Smooth muscle cell (in vitro differentiated cells): ENCODE results near the gene BTBD6. TPM values are rescaled to one million over a fixed set of nuclear protein-coding genes. Genes with fewer than 3 reads are reported as not detected.

Experiments used
- DNase-seq: peaks from one replicate; lab custom pipeline; 2025; ENCODE audit not compliant: unreplicated experiment; lab: John Stamatoyannopoulos, UW
- H2AFZ ChIP-seq: fragments of 200-600 bp; sonication (generic); 2 replicates; pipeline ENCODE4 v1.6.0; 2016; ENCODE audit warnings: antibody characterized with exemption, low read depth, mild to moderate bottlenecking
- H3F3A ChIP-seq: fragments of 200-600 bp; sonication (generic); 2 replicates; pipeline ENCODE4 v1.6.0; 2017; ENCODE audit warnings: antibody characterized with exemption, low read depth
- H3K27ac ChIP-seq: fragments of 200-600 bp; sonication (generic); 2 replicates; pipeline ENCODE4 v1.5.1; 2016; ENCODE audit warnings: low read depth, mild to moderate bottlenecking
- H3K27me3 ChIP-seq: fragments of 200-600 bp; sonication (generic); 2 replicates; pipeline ENCODE4 v1.6.1; 2016; ENCODE audit warnings: low read depth, mild to moderate bottlenecking
- H3K36me3 ChIP-seq: fragments of 200-600 bp; sonication (generic); 2 replicates; pipeline ENCODE4 v1.5.1; 2016; ENCODE audit warnings: low read depth
- H3K4me1 ChIP-seq: fragments of 200-600 bp; sonication (generic); 2 replicates; pipeline ENCODE4 v1.5.1; 2016; ENCODE audit warnings: low read depth
- H3K4me2 ChIP-seq: fragments of 200-600 bp; sonication (generic); 2 replicates; pipeline ENCODE4 v1.6.0; 2016; ENCODE audit warnings: mild to moderate bottlenecking
- H3K4me3 ChIP-seq: fragments of 200-600 bp; sonication (generic); 2 replicates; pipeline ENCODE4 v1.5.1; 2016; ENCODE audit warnings: mild to moderate bottlenecking
- H3K79me2 ChIP-seq: fragments of 200-600 bp; sonication (generic); 2 replicates; pipeline ENCODE4 v1.6.0; 2016; ENCODE audit warnings: low read depth, mild to moderate bottlenecking
- H3K9ac ChIP-seq: fragments of 200-600 bp; sonication (generic); 2 replicates; pipeline ENCODE4 v1.6.0; 2016; ENCODE audit warnings: low read depth
- H3K9me3 ChIP-seq: fragments of 200-600 bp; sonication (generic); replicated peaks from 2 replicates; pipeline ENCODE4 v1.5.1; 2016; ENCODE audit warnings: low read depth
- H4K20me1 ChIP-seq: fragments of 200-600 bp; sonication (generic); 2 replicates; pipeline ENCODE4 v1.6.0; 2016; ENCODE audit warnings: low read depth
- CTCF ChIP-seq: fragments of 200-600 bp; sonication (generic); IDR thresholded peaks from 2 replicates; pipeline ENCODE4 v1.5.1; 2017; ENCODE audit warnings: borderline replicate concordance, mild to moderate bottlenecking, antibody characterized with exemption; ENCODE audit not compliant: insufficient read depth, poor library complexity, severe bottlenecking
- WGBS: methylation state at CpG from one replicate; pipeline ENCODE4 v1.1.7; 2016; ENCODE audit warnings: low lambda C conversion rate; 5-methylcytosine and 5-hydroxymethylcytosine counted together
- polyA plus RNA-seq: library from polyadenylated mRNA; unstranded; fragments of >200 nt; fragmentation: Nextera tagmentation; extraction: Ambion mirVana; gene quantifications from 2 replicates; pipeline ENCODE4 v1.2.1, GENCODE V29; 2016
- total RNA-seq: library from RNA; depleted of rRNA; stranded (reverse); fragments of >200 nt; gene quantifications from 2 replicates; pipeline ENCODE4 v1.2.3, GENCODE V29; 2014

Gene BTBD6
- total and polyA plus RNA-seq, 2 experiments from 2014 or later = 27.0 to 40.3 TPM

- no peaks in the 10 kb centered on the region for H3K4me1 ChIP-seq
- H4K20me1 ChIP-seq = peaks cover 20% of the 10 kb centered on the region
- H3K4me3 ChIP-seq = no peak overlapping the region
- no peaks in the 10 kb centered on the region for H3K36me3 ChIP-seq
- H3K9me3 ChIP-seq = no peaks in the 10 kb centered on the region
- H2AFZ ChIP-seq = no peak overlapping the region
- H3K9ac ChIP-seq = no peak overlapping the region
- H3K27me3 ChIP-seq = no peaks in the 10 kb centered on the region
- H3K79me2 ChIP-seq = no peaks in the 10 kb centered on the region
- H3F3A ChIP-seq = no peaks in the 10 kb centered on the region
- H3K4me2 ChIP-seq = no peak overlapping the region
- TF ChIP-seq CTCF = no peak
- 81% methylated on average over 3 of the region's 3 CpGs for WGBS
- no peak for DNase-seq
- H3K27ac ChIP-seq = no peak overlapping the region
Measured at GRCh38 chr14:105215602-105216001, 32.7 kb upstream of the BTBD6 start.

- Histone ChIP-seq H3K27ac (no peak overlapping the region), H3K27me3 (no peaks in the 10 kb centered on the region), H3K36me3 (no peaks in the 10 kb centered on the region), H3K9ac (no peak overlapping the region), H3K4me3 (no peak overlapping the region), H3K4me1 (no peaks in the 10 kb centered on the region), H3K9me3 (no peaks in the 10 kb centered on the region), H3K4me2 (no peak overlapping the region), H3K79me2 (no peaks in the 10 kb centered on the region), H3F3A (no peaks in the 10 kb centered on the region), H4K20me1 (peaks cover 20% of the 10 kb centered on the region), H2AFZ (no peak overlapping the region)
- WGBS = 96% methylated on average over 30 of the region's 30 CpGs
- TF ChIP-seq CTCF = no peak
- no peak for DNase-seq
Measured at GRCh38 chr14:105216490-105217247, 31.7 kb upstream of the BTBD6 start.

GRCh38 chr14:105217774-105218173 lies 30.6 kb upstream of the BTBD6 start:
- H3K9me3 ChIP-seq = no peaks in the 10 kb centered on the region
- no peaks in the 10 kb centered on the region for H3K79me2 ChIP-seq
- 97% methylated on average over 11 of the region's 11 CpGs for WGBS
- no peak overlapping the region for H3K27ac ChIP-seq
- H3K4me1 ChIP-seq = no peaks in the 10 kb centered on the region
- no peaks in the 10 kb centered on the region for H3K36me3 ChIP-seq
- H3K4me3 ChIP-seq = no peak overlapping the region
- peaks cover 20% of the 10 kb centered on the region for H4K20me1 ChIP-seq
- no peaks in the 10 kb centered on the region for H3F3A ChIP-seq
- no peak for TF ChIP-seq CTCF
- no peak for DNase-seq
- H3K4me2 ChIP-seq = no peak overlapping the region
- H2AFZ ChIP-seq = no peak overlapping the region
- H3K27me3 ChIP-seq = no peaks in the 10 kb centered on the region
- no peak overlapping the region for H3K9ac ChIP-seq

- no peaks in the 10 kb centered on the region for H3F3A ChIP-seq
- H3K36me3 ChIP-seq = no peaks in the 10 kb centered on the region
- H2AFZ ChIP-seq = no peak overlapping the region
- H3K4me3 ChIP-seq = no peak overlapping the region
- no peak for DNase-seq
- WGBS = 97% methylated on average over 19 of the region's 19 CpGs
- peaks cover 17% of the 10 kb centered on the region for H4K20me1 ChIP-seq
- no peak overlapping the region for H3K9ac ChIP-seq
- no peaks in the 10 kb centered on the region for H3K4me1 ChIP-seq
- H3K27ac ChIP-seq = no peak overlapping the region
- H3K27me3 ChIP-seq = no peaks in the 10 kb centered on the region
- H3K4me2 ChIP-seq = no peak overlapping the region
- no peaks in the 10 kb centered on the region for H3K79me2 ChIP-seq
- TF ChIP-seq CTCF = no peak
- no peaks in the 10 kb centered on the region for H3K9me3 ChIP-seq
Measured at GRCh38 chr14:105218611-105219010, 29.7 kb upstream of the BTBD6 start.
